ENCODE data around the gene CYP2W1.
"Not testable (repeated sequence)": the region's sequence is repeated elsewhere in the genome, so short reads cannot be mapped to it uniquely, and the experiment has no call there.

Gene CYP2W1

DNA sequence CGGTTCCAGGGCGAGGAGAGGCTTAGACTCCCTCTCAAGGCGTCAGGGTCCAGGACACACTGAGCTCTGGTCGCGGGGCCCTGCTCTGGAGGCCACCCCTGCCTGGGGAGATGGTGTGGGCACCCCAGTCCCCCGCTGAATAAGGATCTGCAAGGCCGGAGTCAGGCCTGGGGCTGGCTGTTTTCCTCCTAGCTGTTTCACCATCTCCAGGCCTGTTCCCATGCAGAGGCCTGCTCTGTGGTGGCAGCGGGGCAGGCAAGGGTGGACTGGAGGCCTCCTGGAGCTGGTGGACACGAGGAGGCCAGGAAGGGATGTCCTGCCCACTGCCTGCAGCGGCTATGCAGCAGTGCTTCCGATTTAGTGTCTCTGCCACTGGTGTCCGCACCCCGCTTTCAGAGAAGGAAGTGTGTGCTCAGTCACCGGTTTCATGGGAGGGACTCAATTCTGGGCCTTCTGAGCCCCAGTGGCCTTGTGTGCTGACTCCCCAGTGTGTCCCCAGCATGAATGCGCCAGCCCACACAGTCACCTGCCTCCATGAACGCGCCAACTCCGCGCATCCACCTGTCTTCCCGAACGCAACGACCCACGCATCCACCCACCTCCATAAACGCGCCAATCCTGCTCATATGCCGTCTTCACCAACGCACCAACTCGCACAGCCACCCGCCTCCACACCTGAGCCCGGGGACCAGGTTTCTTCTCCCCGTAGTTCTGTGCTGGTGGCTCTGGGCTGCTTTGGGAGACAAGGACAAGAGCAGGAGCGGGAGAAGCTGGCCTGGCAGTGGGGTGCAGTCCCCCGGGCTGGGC is 46.9 kb downstream of the CYP2W1 start:
- no peak for DNase-seq (ENCODE audit: low spot score)

DNA sequence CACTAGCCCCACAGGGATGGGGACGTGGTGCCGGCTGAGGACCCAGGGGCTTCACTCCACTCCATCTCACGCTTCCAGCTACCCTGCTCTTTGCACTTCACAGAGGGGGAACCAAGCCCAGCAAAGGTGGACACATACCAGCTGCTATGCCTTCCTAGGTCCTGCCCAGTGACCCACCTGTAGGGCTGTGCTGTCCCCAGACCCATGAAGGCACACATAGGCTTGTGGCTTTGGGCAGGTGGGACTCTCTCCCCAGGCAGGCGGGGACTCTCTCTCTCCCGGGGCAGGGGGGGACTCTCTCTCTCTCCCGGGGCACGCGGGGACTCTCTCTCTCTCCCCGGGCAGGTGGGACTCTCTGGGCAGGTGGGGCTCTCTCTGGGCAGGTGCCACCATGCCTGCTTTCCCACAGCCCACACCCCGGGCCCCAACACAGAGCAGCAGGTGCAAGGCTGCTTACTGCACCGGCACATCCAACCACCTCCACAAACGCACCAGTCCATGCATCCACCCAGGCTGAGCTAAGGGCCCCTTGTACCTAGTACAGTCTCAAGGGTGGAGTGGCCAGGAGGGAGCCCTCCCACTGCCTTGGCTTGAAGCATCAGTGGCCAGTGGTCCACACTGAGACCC is 47.6 kb downstream of the CYP2W1 start:
- DNase-seq (ENCODE audit: low spot score), result no peak

DNA sequence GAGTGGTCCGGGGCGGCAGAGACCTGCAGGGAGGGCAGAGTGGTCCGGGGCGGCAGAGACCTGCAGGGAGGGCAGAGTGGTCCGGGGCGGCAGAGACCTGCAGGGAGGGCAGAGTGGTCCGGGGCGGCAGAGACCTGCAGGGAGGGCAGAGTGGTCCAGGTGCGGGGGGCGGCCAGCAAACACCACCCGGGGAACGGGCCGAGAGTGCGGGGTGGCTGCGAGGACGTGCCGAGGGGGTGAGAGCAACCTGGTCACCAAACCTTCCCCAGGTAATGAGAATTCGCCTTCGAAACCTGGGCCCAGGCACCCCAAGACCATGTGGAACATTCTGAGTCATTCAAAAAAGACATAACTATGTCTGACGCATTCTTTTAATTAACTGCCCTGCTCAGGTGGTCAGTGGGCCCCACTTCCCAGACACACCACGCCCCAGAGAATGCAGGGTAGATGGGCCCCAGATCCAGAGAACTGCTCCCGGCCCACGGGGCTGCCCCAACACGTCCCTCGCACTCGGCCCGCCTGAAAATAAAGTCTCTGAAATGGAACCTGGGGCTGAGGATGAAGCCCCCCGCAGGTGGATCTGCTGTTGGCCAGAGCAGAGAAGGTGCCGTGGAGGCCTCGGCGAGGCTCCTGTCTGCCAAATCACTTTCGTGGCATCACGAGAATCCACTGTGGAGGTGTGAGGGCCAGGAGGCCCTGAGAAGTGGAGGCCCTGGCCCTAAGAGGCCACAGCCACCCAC is 48.9 kb downstream of the CYP2W1 start:
- DNase-seq (ENCODE audit: low spot score), result no peak

DNA sequence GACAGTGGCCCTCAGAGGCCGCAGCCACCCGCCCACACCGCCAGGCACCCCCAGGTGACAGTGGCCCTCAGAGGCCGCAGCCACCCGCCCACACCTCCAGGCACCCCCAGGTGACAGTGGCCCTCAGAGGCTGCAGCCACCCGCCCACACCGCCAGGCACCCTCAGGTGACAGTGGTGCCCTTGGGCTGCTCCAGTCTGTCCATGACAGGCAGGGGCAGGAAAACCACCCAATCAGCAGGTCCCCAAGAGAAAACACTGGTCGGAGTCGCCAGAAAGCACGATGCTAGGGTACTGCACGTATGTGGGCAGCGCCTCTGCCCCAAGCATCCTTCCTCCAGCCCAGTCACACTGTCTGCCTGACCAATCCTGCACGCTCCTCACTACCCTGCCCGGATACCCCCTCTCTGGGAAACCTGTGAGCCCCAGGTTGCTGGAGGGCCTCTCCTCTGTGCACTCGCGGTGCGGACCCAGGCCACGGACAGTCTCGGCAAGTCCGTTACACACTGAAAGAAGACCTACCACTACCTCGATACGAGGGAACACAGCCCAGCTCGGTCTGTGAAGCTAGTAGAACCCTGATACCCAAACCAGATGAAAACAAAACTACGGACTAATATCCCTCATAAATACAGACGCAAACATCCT is 49.7 kb downstream of the CYP2W1 start:
- DNase-seq (ENCODE audit: low spot score), result no peak

DNA sequence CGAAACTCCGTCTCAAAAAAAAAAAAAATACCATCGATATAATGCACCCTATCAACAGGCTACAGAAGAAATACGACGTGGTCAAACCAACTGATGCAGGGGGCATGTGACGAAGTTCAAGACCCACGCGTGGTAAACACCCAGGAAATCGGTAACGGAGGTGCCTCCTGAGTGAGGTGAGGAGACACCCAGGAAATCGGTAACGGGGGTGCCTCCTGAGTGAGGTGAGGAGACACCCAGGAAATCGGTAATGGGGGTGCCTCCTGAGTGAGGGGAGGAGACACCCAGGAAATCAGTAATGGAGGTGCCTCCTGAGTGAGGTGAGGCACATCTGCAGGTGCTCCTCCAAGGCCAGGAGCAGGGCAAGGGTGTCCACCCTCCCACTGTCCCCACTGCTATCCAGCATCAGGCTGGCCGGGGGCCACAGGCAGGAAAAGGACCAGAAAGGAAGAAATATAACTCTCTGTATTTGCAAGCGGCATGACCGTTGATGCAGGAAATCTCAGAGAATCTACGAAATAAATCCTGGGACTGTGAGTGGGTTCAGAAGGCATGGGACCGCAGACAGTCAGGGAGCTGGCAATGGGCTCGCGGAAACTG is 50.7 kb downstream of the CYP2W1 start:
- DNase-seq (ENCODE audit: low spot score), result no peak

DNA sequence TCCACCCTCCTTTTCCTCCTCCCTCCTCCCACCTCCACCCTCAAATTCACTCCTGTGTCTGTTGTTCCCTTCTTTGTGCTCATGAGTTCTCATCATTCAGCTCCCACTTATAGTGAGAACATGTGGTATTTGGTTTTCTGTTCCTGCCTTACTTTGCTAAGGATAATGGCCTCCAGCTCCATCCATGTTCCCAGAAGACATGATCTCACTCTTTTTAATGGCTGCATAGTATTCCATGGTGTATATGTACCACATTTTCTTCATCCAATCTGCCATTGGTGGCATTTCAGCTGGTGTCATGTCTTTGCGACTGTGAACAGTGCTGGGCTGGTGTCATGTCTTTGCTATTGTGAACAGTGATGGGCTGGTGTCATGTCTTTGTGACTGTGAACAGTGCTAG is 51.8 kb downstream of the CYP2W1 start:
- not testable (repeated sequence) for DNase-seq (ENCODE audit: low spot score)

DNA sequence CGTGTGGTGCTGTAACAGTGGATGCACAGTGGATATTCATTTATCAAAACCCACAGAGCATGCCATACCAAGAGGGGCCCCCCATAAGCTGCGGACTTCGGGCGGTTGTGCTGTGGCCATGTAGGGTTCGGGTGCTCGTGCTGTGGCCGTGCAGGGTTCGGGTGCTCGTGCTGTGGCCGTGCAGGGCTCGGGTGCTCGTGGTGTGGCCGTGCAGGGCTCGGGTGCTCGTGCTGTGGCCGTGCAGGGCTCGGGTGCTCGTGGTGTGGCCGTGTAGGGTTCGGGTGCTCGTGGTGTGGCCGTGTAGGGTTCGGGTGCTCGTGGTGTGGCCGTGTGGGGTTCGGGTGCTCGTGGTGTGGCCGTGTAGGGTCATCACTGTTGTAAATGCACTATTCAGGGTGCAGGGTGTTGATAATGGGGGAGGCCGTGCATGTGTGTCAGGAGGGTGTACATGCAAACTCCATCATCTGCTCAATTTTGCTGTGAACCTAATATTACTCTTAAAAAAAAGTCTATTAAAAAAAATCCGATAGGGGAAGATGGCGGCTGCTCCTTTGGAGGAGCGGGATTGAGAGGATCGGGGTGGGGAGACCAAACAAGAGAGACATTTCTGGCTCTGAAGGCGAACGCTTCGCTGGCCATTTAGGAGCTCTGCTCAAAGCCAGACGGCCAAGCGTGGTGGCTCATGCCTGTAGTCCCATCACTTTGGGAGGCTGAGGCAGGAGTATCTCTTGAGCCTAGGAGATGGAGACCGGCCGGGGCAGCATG is 53.4 kb downstream of the CYP2W1 start:
- DNase-seq (ENCODE audit: low spot score), result not testable (repeated sequence)

All from activated CD4-positive, alpha-beta T cell treated with anti-CD3 and anti-CD28 coated beads, Interleukin-2, Interleukin-4, amounts not matched to agents 100 ng/mL and 50 ng/mL, durations not matched to agents 16 hours and 8 hours (primary cell).